Activated CD8-positive, alpha-beta T cell treated with anti-CD3 and anti-CD28 coated beads for 36 hours (primary cell): ENCODE data around the gene MORF4L1. TPM values are rescaled to one million over a fixed set of nuclear protein-coding genes. Genes with fewer than 3 reads are reported as not detected.
"Not testable (repeated sequence)": the region's sequence is repeated elsewhere in the genome, so short reads cannot be mapped to it uniquely, and the experiment has no call there.

Experiments
- ATAC-seq: fragments of 200-7000 bp; cut with Tn5 transposase; one replicate; pipeline ENCODE4 v1.10.0; 2021; ENCODE audit warnings: mild to moderate bottlenecking, moderate library complexity
- CTCF ChIA-PET: fragments of 350-600 bp; sonication (Branson Sonifier 250); formaldehyde crosslinking; loops from one replicate; lab custom pipeline; 2021; ENCODE audit warnings: antibody characterized with exemption; lab: Charles Lee
- POLR2A ChIA-PET: fragments of 350-600 bp; sonication (Branson Sonifier 250); formaldehyde crosslinking; loops from one replicate; lab custom pipeline; 2021; ENCODE audit warnings: antibody characterized with exemption; lab: Charles Lee
- DNase-seq: peaks from one replicate; pipeline ENCODE4 v3.0.0-alpha.2; 2020
- H3K27ac Mint-ChIP-seq: one replicate; pipeline ENCODE4 v1.8.0; 2021; ENCODE audit warnings: mild to moderate bottlenecking, mixed read lengths
- H3K27me3 Mint-ChIP-seq: one replicate; pipeline ENCODE4 v1.8.0; 2021; ENCODE audit warnings: mixed read lengths
- H3K36me3 Mint-ChIP-seq: one replicate; pipeline ENCODE4 v1.8.0; 2021; ENCODE audit warnings: low read depth, mixed read lengths
- H3K4me1 Mint-ChIP-seq: one replicate; pipeline ENCODE4 v1.8.0; 2021; ENCODE audit warnings: low read depth, mixed read lengths
- H3K4me3 Mint-ChIP-seq: one replicate; pipeline ENCODE4 v1.8.0; 2021; ENCODE audit warnings: mild to moderate bottlenecking, moderate library complexity, mixed read lengths
- H3K9me3 Mint-ChIP-seq: one replicate; pipeline ENCODE4 v1.8.0; 2021; ENCODE audit warnings: mixed read lengths
- CTCF ChIP-seq: fragments of 200-600 bp; IDR thresholded peaks from one replicate; pipeline ENCODE4 v1.8.0; 2022; ENCODE audit warnings: antibody characterized with exemption, mild to moderate bottlenecking
- intact Hi-C: fragments of 100-400 bp; cut with micrococcal nuclease; formaldehyde crosslinking; loops from one replicate; pipeline ENCODE4 v1.10.0; 2022
- total RNA-seq, 2 experiments: library from RNA; stranded (reverse); gene quantifications; one replicate each; pipeline ENCODE4 v1.2.3, GENCODE V29; 2021

The MORF4L1 gene
- total RNA-seq, 2 experiments from 2014 or later = 236 to 247 TPM

GRCh38 chr15:78840661-78841375, 31.9 kb upstream of the MORF4L1 start:
- ATAC-seq (no peak), DNase-seq (no peak)
- CTCF ChIA-PET = no interaction called here
- no peak overlapping the region for H3K27ac Mint-ChIP-seq
- peaks cover 4% of the 10 kb centered on the region for H3K4me1 Mint-ChIP-seq
- no peaks in the 10 kb centered on the region for H3K36me3 Mint-ChIP-seq
- no peak for TF ChIP-seq CTCF
- H3K27me3 Mint-ChIP-seq = no peaks in the 10 kb centered on the region
- H3K4me3 Mint-ChIP-seq = no peak overlapping the region
- H3K9me3 Mint-ChIP-seq = no peaks in the 10 kb centered on the region
- intact Hi-C loops = no loop called here
- POLR2A ChIA-PET = no interaction called here

- POLR2A ChIA-PET = no interaction called here
- H3K27ac Mint-ChIP-seq = no peak overlapping the region
Observed at GRCh38 chr15:78841376-78841706, 31.3 kb upstream of the MORF4L1 start.

GRCh38 chr15:78841891-78842290, 30.8 kb upstream of the MORF4L1 start:
- intact Hi-C loops = no loop called here
- Mint-ChIP-seq H3K4me1 (peaks cover 4% of the 10 kb centered on the region), H3K27me3 (no peaks in the 10 kb centered on the region), H3K9me3 (no peaks in the 10 kb centered on the region), H3K27ac (no peak overlapping the region), H3K4me3 (no peak overlapping the region), H3K36me3 (no peaks in the 10 kb centered on the region)
- ChIA-PET POLR2A (no interaction called here), CTCF (no interaction called here)
- ATAC-seq = no peak
- no peak for DNase-seq
- TF ChIP-seq CTCF = no peak

More at GRCh38 chr15:78841376-78841706, 31.3 kb upstream of the MORF4L1 start:
- Mint-ChIP-seq H3K9me3 (no peaks in the 10 kb centered on the region), H3K4me1 (peaks cover 4% of the 10 kb centered on the region), H3K4me3 (no peak overlapping the region), H3K27me3 (no peaks in the 10 kb centered on the region), H3K36me3 (no peaks in the 10 kb centered on the region)
- intact Hi-C loops = no loop called here
- no peak for TF ChIP-seq CTCF
- DNase-seq = no peak
- CTCF ChIA-PET = no interaction called here
- no peak for ATAC-seq

GRCh38 chr15:78842519-78842918, 30.2 kb upstream of the MORF4L1 start:
- no peak overlapping the region for H3K4me3 Mint-ChIP-seq
- CTCF ChIA-PET = interaction anchor here (1.1 to 1.4 kb wide), 2 partner anchors 11 to 31 kb away, joined by 3 to 5 read pairs; partner anchors contain the start of gene ADAMTS7
- no peak overlapping the region for H3K27ac Mint-ChIP-seq

GRCh38 chr15:78846906-78847305, 25.8 kb upstream of the MORF4L1 start:
- H3K36me3 Mint-ChIP-seq, H3K27me3 Mint-ChIP-seq, H3K27ac Mint-ChIP-seq, CTCF ChIA-PET, H3K4me1 Mint-ChIP-seq, ATAC-seq, intact Hi-C loops, DNase-seq, H3K4me3 Mint-ChIP-seq, POLR2A ChIA-PET, H3K9me3 Mint-ChIP-seq: not testable (repeated sequence)

More at GRCh38 chr15:78842519-78842918, 30.2 kb upstream of the MORF4L1 start:
- intact Hi-C loops = no loop called here
- TF ChIP-seq CTCF = no peak
- DNase-seq (no peak), ATAC-seq (no peak)
- Mint-ChIP-seq H3K36me3 (no peaks in the 10 kb centered on the region), H3K9me3 (no peaks in the 10 kb centered on the region), H3K27me3 (no peaks in the 10 kb centered on the region), H3K4me1 (peaks cover 4% of the 10 kb centered on the region)
- POLR2A ChIA-PET = no interaction called here

- intact Hi-C loops, H3K4me1 Mint-ChIP-seq, H3K9me3 Mint-ChIP-seq, H3K36me3 Mint-ChIP-seq, H3K27ac Mint-ChIP-seq, ATAC-seq, H3K27me3 Mint-ChIP-seq, H3K4me3 Mint-ChIP-seq, DNase-seq, POLR2A ChIA-PET: not testable (repeated sequence)
- CTCF ChIA-PET = interaction anchor here (0.9 kb wide), 1 partner anchor 39 kb away, joined by 3 read pairs; no protein-coding TSS in a partner anchor
Observed at GRCh38 chr15:78847387-78847906, 25.2 kb upstream of the MORF4L1 start.
